ENCODE measurements around the gene CARMIL1.

DNA sequence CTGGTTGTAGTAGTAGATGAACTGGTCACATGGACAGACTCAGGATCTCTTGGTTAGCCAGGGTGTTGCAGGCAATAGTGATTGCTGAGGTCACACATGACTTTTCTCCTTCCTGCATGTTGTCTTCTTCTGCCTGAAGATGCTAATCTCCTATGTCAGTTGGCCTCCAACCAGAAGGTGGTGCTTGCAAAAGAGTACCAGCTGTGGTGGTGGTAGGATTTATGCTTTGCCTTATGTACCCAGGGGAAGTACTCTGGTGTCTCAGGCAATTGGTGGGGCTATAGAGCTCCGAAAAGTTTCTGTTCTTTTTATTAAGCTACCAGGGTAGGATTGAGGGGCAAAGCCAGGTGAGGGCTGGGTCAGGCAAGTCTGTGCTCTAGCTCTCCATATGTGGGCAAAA lies 98.5 kb downstream of the CARMIL1 start:
- TF ChIP-seq, protein P1, sequence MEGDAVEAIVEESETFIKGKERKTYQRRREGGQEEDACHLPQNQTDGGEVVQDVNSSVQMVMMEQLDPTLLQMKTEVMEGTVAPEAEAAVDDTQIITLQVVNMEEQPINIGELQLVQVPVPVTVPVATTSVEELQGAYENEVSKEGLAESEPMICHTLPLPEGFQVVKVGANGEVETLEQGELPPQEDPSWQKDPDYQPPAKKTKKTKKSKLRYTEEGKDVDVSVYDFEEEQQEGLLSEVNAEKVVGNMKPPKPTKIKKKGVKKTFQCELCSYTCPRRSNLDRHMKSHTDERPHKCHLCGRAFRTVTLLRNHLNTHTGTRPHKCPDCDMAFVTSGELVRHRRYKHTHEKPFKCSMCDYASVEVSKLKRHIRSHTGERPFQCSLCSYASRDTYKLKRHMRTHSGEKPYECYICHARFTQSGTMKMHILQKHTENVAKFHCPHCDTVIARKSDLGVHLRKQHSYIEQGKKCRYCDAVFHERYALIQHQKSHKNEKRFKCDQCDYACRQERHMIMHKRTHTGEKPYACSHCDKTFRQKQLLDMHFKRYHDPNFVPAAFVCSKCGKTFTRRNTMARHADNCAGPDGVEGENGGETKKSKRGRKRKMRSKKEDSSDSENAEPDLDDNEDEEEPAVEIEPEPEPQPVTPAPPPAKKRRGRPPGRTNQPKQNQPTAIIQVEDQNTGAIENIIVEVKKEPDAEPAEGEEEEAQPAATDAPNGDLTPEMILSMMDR (IDR thresholded peaks at IDR 0.05), result no peak
- TF ChIP-seq POLR2AphosphoS5 (IDR thresholded peaks at IDR 0.05), result no peak
- TF ChIP-seq POLR2A (IDR thresholded peaks at IDR 0.05), result no peak
- TF ChIP-seq EP300 (IDR thresholded peaks at IDR 0.05), result no peak

Measured in suprapubic skin (tissue), 4 donors.